HFF-Myc (cell line): ENCODE results near the gene CKAP5.

Experiments
- DNase-seq: peaks from one replicate; pipeline ENCODE4 v3.0.0-alpha.2; 2011; ENCODE audit warnings: low read depth; ENCODE audit errors: extremely low read depth
- H3K4me3 ChIP-seq: replicated peaks from 2 replicates; pipeline ENCODE4 v1.5.1; 2011; ENCODE audit warnings: low read depth, mild to moderate bottlenecking, control low read depth, low read length
- CTCF ChIP-seq: IDR thresholded peaks from 2 replicates; pipeline ENCODE4 v1.5.1; 2012; ENCODE audit warnings: mild to moderate bottlenecking, low read depth, low read length, control low read depth; ENCODE audit errors: missing control alignments

CKAP5 gene

DNA sequence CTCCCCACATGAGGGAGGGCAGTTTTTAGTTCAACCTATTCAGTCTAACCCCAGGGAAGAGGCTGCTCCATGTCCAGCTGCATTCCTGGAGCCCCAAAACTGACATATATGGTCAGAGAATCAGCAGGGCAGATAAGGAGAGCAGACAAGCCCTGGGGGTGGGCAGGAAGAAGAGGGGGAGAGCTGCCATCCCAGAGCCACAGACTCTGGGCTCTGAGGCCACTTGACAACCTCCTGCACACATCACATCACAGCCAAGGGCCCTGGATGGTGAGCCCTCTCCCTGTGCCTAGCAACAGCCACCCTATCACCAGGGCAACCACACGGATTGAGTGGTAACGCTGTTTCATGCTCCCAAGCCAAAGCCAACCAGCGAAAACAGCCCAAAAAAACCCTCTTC is 148.8 kb downstream of the CKAP5 start:
- no peak for DNase-seq
- TF ChIP-seq CTCF = no peak

GRCh38 chr11:46696212-46696558 is 149.9 kb downstream of the CKAP5 start:
- DNase-seq = no peak

More for the DNA sequence above, 148.8 kb downstream of the CKAP5 start:
- H3K4me3 ChIP-seq = no peak overlapping the region

DNA sequence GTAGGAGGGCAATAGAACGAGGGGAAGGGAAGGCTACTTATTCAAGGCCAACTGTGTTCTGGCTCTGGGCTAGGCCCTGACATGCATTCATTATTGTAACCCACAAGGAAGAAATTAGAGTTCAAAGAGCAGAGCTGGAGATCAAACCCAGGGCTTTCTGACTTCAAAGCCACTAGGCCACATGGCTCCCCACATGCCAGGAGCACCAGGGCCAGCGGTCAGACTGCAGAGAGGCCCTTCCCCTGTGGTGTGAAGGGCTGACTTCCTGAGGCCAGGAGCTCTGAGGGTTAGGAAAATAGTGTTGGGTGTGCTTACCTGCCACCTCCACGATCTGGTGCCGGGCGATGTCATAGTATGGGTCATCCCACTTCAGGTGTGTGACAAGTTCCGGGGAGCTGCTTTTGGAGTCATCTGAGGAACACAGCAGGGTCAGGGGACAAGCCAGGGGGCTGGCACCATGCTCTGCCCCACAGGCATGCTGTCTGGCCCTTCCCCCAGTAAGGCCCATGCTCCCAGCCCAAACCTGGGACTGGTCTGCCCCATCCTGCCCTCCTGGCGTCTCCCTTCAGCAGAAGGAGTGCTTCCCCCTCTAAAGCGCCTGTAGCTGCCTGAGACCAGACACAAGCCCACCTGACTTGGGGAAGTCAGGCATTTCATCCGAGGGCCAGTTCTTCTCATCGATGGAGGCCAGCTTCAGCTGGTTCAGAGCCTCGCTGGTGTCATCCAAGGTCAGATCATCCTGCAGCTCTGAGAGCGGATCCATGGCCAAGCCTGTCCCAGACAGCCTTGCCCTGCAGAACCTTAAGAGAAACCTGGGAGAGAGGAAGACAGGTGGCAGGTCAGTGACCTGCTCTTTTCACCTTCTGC is 150.5 kb downstream of the CKAP5 start:
- no peak overlapping the region for H3K4me3 ChIP-seq
- no peak for TF ChIP-seq CTCF

More at GRCh38 chr11:46696212-46696558, 149.9 kb downstream of the CKAP5 start:
- no peak for TF ChIP-seq CTCF
- H3K4me3 ChIP-seq = no peak overlapping the region

DNA sequence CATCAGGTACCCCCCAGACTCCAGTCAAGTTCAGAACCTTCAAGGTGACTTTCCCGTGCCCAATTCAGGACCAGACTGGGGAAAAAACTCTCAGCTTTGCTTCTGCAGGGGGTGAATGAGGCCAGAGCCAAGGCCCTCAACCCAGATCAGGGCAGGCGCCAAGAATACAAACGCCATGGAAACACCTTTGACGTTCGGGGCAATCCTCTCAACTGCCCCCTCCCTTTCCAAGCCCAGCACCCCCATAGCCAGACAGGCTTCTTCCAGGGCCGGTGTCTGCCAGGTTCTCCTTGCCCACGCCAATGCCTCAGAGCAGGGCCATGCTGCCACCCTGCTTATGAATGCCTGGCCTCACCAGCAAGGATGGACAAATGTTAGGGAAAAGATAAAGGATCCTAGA is 151.5 kb downstream of the CKAP5 start:
- no peak for DNase-seq
- no peak for TF ChIP-seq CTCF
- no peak overlapping the region for H3K4me3 ChIP-seq

More for the DNA sequence above, 150.5 kb downstream of the CKAP5 start:
- no peak for DNase-seq

GRCh38 chr11:46694072-46694471 is 152.0 kb downstream of the CKAP5 start:
- no peak for TF ChIP-seq CTCF

DNA sequence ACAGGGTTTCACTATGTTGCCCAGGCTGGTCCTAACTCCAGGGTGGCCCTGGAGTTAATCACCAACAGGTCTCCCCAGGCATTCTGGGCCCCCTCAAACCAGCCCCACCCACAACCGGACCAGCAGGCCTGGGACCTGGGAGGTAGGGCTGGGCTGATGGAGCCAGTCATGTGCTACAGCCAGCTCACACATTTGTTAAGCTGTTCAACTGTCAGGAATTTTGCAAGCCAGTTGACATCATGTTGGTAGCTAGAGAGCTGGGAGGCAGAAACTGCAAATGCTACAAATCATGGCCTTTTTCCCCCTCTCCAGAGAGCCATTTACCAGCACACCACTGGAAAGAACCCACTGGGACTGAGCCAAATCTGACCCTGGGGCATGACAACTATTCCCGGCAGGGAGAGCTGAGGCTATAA is 152.5 kb downstream of the CKAP5 start:
- H3K4me3 ChIP-seq = no peak overlapping the region
- TF ChIP-seq CTCF = no peak
- DNase-seq = no peak

More at GRCh38 chr11:46694072-46694471, 152.0 kb downstream of the CKAP5 start:
- no peak overlapping the region for H3K4me3 ChIP-seq
- no peak for DNase-seq
